Measurements from ENCODE around the gene HNF1B. TPM values are rescaled to one million over a fixed set of nuclear protein-coding genes. Genes with fewer than 3 reads are reported as not detected.

The HNF1B gene
- total RNA-seq, 1 donor from 2014 or later: not detected

DNA sequence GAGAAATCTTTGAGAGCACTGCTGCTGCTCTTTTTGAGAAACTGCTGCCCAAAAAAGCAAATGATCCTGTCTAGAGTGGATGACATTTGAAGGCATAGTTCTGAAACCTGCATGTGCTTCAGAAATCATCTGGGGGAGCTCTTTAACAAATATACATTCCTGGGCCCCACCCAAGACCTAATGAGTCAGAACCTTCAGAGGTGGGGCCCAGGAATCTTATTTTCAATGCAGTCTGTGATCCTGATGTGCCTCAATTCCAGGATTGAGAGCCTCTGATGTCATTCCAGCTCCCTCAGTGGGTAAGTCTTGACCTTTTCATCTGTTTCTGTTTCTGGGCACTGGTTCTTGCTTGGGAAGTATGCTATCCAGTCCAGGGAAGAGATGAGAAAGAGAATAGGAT, 42.3 kb downstream of the HNF1B start:
- no peak for TF ChIP-seq CTCF (conservative IDR thresholded peaks at IDR 0.05)
- DNase-seq (ENCODE audit: low read depth, low spot score): no peak
- H3K4me3 Mint-ChIP-seq: no peak overlapping the region
- no peaks in the 10 kb centered on the region for H3K36me3 Mint-ChIP-seq (ENCODE audit: low read depth)
- H3K27me3 Mint-ChIP-seq (ENCODE audit: low read depth): peaks cover 30% of the 10 kb centered on the region
- no peaks in the 10 kb centered on the region for H3K4me1 Mint-ChIP-seq
- H3K27ac Mint-ChIP-seq (ENCODE audit: unreplicated experiment): no peak overlapping the region
- H3K9me3 Mint-ChIP-seq: peaks cover 3% of the 10 kb centered on the region

DNA sequence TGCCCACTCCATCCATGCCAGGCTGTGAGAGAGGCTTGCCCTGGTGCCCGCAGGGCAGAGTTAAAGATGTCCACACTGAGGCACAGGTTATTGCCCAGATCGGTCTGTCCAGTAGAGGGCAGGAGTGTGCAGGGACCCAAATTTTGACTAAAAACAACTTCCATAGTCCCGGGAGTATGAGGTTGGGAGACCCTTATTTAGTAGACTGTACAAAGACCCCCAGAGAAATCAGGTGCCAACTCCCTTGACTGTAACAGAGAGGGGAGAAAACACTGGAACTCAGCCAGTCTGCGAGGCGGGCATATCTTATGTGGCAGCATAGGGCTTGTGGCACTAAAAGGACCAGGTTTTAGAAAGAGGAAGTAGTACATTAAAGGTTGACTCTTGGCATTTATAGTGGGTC, 43.4 kb downstream of the HNF1B start:
- Mint-ChIP-seq H3K36me3 (ENCODE audit: low read depth) (no peaks in the 10 kb centered on the region), H3K27me3 (ENCODE audit: low read depth) (peaks cover 28% of the 10 kb centered on the region)

DNA sequence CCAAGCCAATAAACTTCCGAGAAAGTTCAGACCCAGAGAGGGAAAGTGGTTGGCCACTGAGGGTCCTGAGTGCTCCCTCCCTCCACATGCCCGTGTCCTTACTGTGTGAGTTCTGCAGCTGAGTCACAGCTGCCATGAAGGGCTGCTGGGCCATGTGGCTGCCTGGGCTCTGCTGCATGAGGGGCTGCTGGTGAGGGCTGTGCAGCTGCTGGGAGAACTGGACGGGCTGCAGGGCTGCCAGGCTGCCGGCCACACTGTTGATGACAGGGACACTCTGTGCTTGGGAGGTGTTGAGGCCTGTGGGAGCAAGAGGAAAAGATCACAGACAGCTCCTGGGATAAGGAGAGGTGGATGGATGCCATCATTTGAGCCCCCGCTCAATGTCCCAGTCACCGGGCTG, 44.0 kb downstream of the HNF1B start:
- peaks cover 26% of the 10 kb centered on the region for H3K27me3 Mint-ChIP-seq (ENCODE audit: low read depth)
- no peaks in the 10 kb centered on the region for H3K36me3 Mint-ChIP-seq (ENCODE audit: low read depth)
- no peak overlapping the region for H3K27ac Mint-ChIP-seq (ENCODE audit: unreplicated experiment)
- TF ChIP-seq CTCF (conservative IDR thresholded peaks at IDR 0.05): no peak
- DNase-seq (ENCODE audit: low read depth, low spot score): no peak
- no peaks in the 10 kb centered on the region for H3K4me1 Mint-ChIP-seq
- no peak overlapping the region for H3K4me3 Mint-ChIP-seq
- peaks cover 3% of the 10 kb centered on the region for H3K9me3 Mint-ChIP-seq

More for the DNA sequence above, 43.4 kb downstream of the HNF1B start:
- no peaks in the 10 kb centered on the region for H3K4me1 Mint-ChIP-seq
- DNase-seq (ENCODE audit: low read depth, low spot score): peak; percentile 16
- H3K9me3 Mint-ChIP-seq: peaks cover 3% of the 10 kb centered on the region
- H3K4me3 Mint-ChIP-seq: no peak overlapping the region
- peak; percentile 57 for TF ChIP-seq CTCF (conservative IDR thresholded peaks at IDR 0.05)
- no peak overlapping the region for H3K27ac Mint-ChIP-seq (ENCODE audit: unreplicated experiment)

GRCh38 chr17:37699285-37699973, 45.4 kb downstream of the HNF1B start:
- H3K4me1 Mint-ChIP-seq: peaks cover 3% of the 10 kb centered on the region

DNA sequence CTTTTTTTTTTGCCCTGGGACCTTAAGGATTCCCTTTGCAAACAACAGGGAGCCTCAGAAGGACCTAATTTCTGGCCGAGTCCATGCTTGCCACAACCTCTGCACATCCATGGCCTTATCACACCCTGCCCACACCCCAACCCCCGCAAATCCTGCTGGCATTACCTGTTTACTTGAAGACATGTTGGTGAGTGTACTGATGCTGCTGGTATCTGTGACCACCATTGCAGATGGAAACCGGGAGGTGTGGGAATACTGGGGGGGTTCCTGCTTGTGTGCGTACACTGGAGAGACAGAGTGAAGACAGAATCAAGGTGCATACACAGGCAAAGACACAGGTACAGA, 46.0 kb downstream of the HNF1B start:
- no peak for TF ChIP-seq CTCF (conservative IDR thresholded peaks at IDR 0.05)
- Mint-ChIP-seq H3K4me1 (peaks cover 3% of the 10 kb centered on the region), H3K9me3 (no peaks in the 10 kb centered on the region), H3K27ac (ENCODE audit: unreplicated experiment) (peak overlapping the region; percentile 76), H3K27me3 (ENCODE audit: low read depth) (peaks cover 17% of the 10 kb centered on the region), H3K36me3 (ENCODE audit: low read depth) (no peaks in the 10 kb centered on the region), H3K4me3 (no peak overlapping the region)
- no peak for DNase-seq (ENCODE audit: low read depth, low spot score)

More at GRCh38 chr17:37699285-37699973, 45.4 kb downstream of the HNF1B start:
- DNase-seq (ENCODE audit: low read depth, low spot score): no peak
- Mint-ChIP-seq H3K9me3 (no peaks in the 10 kb centered on the region), H3K27ac (ENCODE audit: unreplicated experiment) (peak overlapping the region; percentile 76), H3K36me3 (ENCODE audit: low read depth) (no peaks in the 10 kb centered on the region), H3K27me3 (ENCODE audit: low read depth) (peaks cover 21% of the 10 kb centered on the region), H3K4me3 (no peak overlapping the region)
- TF ChIP-seq CTCF (conservative IDR thresholded peaks at IDR 0.05): no peak
